ENCODE measurements around the gene TFPI2.

TFPI2 gene

GRCh38 chr7:93895859-93896600 lies 5.5 kb upstream of the TFPI2 start:
- H3K4me3 ChIP-seq (ENCODE audit: low read depth, low read length): no peak overlapping the region
- no peak for TF ChIP-seq CTCF (IDR thresholded peaks at IDR 0.05; ENCODE audit: low read depth, low read length)

DNA sequence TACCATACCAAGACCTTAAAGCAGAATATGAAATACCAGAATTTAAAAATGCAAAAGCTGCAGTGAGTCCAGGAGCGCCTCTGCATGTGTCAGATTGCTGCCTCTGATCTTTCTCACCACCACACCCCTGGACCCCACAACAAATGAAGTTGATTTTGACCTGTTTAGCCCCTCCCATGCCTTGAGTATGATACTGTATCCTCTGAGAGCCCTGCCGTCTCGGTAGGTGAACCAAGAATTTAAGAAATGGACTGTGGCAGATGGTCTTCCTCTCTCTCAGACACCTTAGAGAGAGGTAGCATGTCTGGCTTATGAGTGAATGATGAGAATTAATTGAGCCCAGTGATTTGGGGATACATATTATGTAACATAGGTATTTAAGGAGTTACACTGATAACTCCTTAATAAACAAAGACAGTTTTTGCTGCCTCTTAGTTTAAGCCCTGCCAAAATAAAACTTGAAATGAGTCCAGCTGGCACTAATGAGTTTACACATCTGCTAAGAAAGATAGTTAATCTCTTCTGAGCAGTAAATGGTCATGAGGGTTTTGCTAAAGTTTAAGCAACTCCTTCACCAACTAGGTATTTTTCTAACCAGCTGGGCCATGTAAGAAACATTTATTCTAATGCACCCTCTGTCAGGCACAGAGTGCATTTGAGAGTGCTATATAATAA lies 4.5 kb upstream of the TFPI2 start:
- H3K4me3 ChIP-seq (ENCODE audit: low read depth, low read length): no peak overlapping the region
- TF ChIP-seq CTCF (IDR thresholded peaks at IDR 0.05; ENCODE audit: low read depth, low read length): no peak

- TF ChIP-seq CTCF (IDR thresholded peaks at IDR 0.05; ENCODE audit: low read depth, low read length): no peak
These were observed 3.9 kb upstream of the TFPI2 start for GRCh38 chr7:93894426-93894825.

GRCh38 chr7:93890041-93890463 lies 501 bp downstream of the TFPI2 start:
- no peak for TF ChIP-seq CTCF (IDR thresholded peaks at IDR 0.05; ENCODE audit: low read depth, low read length)
- peak overlapping the region; percentile 62 for H3K4me3 ChIP-seq (ENCODE audit: low read depth, low read length)

More at GRCh38 chr7:93894426-93894825, 3.9 kb upstream of the TFPI2 start:
- no peak overlapping the region for H3K4me3 ChIP-seq (ENCODE audit: low read depth, low read length)

DNA sequence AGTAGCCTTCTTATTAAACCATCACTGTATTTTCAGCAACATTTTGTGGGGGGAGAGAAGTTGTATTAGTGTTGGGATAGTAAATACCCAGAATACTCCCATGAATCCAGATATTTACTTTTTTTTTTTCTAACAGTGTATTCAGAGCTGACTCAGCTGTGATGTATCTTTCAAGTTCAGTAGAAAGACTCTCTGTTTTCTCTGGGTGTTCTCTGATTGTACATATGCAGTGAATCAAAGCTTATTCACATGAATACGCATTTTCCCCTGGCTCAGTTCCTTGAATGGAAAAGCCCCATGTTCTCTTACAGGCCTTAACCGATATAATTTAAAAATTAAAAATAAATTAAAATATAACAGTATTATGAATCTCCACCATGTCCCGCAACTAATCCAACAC lies 1.3 kb downstream of the TFPI2 start:
- peak overlapping the region; percentile 62 for H3K4me3 ChIP-seq (ENCODE audit: low read depth, low read length)
- TF ChIP-seq CTCF (IDR thresholded peaks at IDR 0.05; ENCODE audit: low read depth, low read length): no peak

DNA sequence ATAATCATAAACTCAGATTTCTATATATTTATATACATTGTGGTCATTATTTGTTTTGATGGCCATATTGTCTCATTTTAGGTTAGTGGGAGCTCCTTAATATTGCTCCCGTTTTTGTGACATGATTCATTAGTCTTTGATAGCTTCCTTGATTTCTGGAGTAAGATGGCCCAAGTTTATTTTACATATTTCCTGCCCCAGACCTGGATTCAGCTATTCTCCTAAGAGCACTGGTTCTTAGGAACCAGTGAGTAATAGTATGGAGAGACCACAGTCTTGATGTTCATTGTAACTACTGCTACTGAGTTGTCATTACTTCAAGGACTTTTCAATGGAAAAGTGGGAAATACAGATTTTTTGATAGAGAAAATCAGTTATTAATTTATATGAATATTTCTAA lies 6.0 kb downstream of the TFPI2 start:
- H3K4me3 ChIP-seq (ENCODE audit: low read depth, low read length): no peak overlapping the region
- no peak for TF ChIP-seq CTCF (IDR thresholded peaks at IDR 0.05; ENCODE audit: low read depth, low read length)

- H3K4me3 ChIP-seq (ENCODE audit: low read depth, low read length): no peak overlapping the region
- no peak for TF ChIP-seq CTCF (IDR thresholded peaks at IDR 0.05; ENCODE audit: low read depth, low read length)
These were observed 6.6 kb downstream of the TFPI2 start for GRCh38 chr7:93883917-93884345.

All from WI38 (cell line).